Activated naive CD4-positive, alpha-beta T cell treated with anti-CD3 and anti-CD28 coated beads, Interleukin-2, amount 50 U/mL, for 72 hours (primary cell): ENCODE data around the gene TGFB1I1. TPM values are rescaled to one million over a fixed set of nuclear protein-coding genes. Genes with fewer than 3 reads are reported as not detected.
"Not testable (repeated sequence)": the region's sequence is repeated elsewhere in the genome, so short reads cannot be mapped to it uniquely, and the experiment has no call there.

Source experiments
- ATAC-seq, 2 donors: fragments of 150-1000 bp; cut with Tn5 transposase; 2 replicates each; pipeline ENCODE4 v1.10.0; 2021; ENCODE audit warnings: mild to moderate bottlenecking in 2 of 2, moderate library complexity in 2 of 2
- DNase-seq, 2 donors: peaks; one replicate each; pipeline ENCODE4 v3.0.0; 2021 to 2022; ENCODE audit warnings: low spot score in 2 of 2
- H3K27ac Mint-ChIP-seq, 2 donors: one replicate each; pipeline ENCODE4 v1.8.0; 2022; ENCODE audit warnings: mild to moderate bottlenecking in 2 of 2, mixed read lengths in 2 of 2
- H3K36me3 Mint-ChIP-seq, 2 donors: one replicate each; pipeline ENCODE4 v1.8.0; 2022; ENCODE audit warnings: mixed read lengths in 2 of 2
- H3K9me3 Mint-ChIP-seq, 2 donors: one replicate each; pipeline ENCODE4 v1.8.0; 2022; ENCODE audit warnings: mixed read lengths in 2 of 2
- total RNA-seq, 2 donors: library from RNA; stranded (reverse); gene quantifications; one replicate each; pipeline ENCODE4 v1.2.3, GENCODE V29; 2022

TGFB1I1 gene
- total RNA-seq, 2 donors from 2014 or later = 0.73 to 4.0 TPM

- no peak overlapping the region for H3K27ac Mint-ChIP-seq
- no peak for DNase-seq
- H3K36me3 Mint-ChIP-seq = peaks cover 20 to 23% of the 10 kb centered on the region in 2 donors
- peaks cover 0 to 17% of the 10 kb centered on the region in 2 donors for H3K9me3 Mint-ChIP-seq
- no peak for ATAC-seq
Observed at GRCh38 chr16:31513126-31513525, 41.2 kb downstream of the TGFB1I1 start.

- no peak for DNase-seq
- no peak for ATAC-seq
- no peak overlapping the region for H3K27ac Mint-ChIP-seq
- peaks cover 0 to 18% of the 10 kb centered on the region in 2 donors for H3K9me3 Mint-ChIP-seq
- H3K36me3 Mint-ChIP-seq = peaks cover 13 to 18% of the 10 kb centered on the region in 2 donors
Observed at GRCh38 chr16:31513884-31514283, 41.9 kb downstream of the TGFB1I1 start.

DNA sequence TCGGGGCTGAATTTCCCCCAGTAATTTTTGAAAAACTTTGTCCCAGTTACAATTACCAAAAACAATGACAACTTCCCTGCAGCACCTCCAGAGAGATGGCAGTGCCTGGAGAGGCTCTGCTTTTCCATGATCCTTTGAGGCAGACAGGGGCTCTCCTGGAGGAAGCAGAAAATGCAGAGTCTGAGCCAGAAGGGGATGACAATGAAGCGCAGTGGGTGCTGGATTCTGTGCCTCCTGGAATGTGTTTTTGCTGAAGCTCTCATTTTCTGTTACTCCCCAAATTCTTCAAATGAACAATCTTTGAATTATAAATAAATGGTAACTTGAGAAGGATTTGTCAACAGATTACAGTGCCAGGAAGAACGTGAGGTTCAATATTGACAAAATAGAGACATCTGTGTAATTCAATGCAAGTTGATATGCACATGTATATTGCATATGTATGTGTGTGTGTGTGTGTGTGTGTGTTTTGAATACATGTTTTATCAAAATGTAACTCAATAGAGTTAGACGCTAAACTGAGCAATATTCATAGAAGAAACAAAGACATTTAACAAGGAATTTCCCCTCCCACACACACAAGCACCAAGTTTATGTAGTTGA lies 45.9 kb downstream of the TGFB1I1 start:
- Mint-ChIP-seq H3K27ac (no peak overlapping the region), H3K9me3 (peaks cover 0 to 9% of the 10 kb centered on the region in 2 donors), H3K36me3 (peaks cover 5 to 8% of the 10 kb centered on the region in 2 donors)
- ATAC-seq = no peak
- no peak for DNase-seq

DNA sequence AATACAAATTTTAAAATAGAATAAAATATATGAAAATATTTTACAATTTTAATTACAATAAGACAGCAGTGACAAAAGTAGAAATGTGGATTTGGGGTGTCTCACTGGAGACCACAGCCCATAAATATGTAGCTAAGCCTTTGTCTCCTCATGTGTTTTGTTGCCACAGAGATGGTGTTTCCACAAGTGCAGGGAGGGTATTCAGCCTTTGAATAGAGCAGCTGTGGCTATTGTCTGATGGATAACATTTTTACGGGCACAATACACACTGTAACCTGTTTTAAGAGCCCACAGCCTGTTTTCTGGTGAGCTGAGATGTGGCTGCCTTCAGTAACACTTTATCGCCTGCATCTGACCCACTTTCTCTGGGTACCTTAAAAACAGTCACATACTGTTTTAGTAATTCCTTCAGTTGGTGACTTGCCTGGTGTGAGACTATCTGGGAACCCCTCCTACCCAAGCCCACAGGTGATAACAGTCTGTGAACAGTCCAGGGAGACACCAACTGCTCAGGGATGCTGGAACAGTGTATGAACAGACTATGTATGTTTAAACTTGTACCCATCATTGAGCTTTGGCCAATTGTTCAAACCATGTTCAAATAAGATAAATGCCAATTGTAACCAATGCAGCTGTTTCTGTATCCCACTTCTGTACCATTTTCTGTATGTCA lies 47.9 kb downstream of the TGFB1I1 start:
- Mint-ChIP-seq H3K36me3 (peaks cover 5 to 8% of the 10 kb centered on the region in 2 donors), H3K9me3 (peaks cover 0 to 8% of the 10 kb centered on the region in 2 donors), H3K27ac (no peak overlapping the region)
- ATAC-seq (no peak), DNase-seq (no peak)

- no peak overlapping the region for H3K27ac Mint-ChIP-seq
- DNase-seq = no peak
- no peak for ATAC-seq
- peaks cover 5 to 8% of the 10 kb centered on the region in 2 donors for H3K36me3 Mint-ChIP-seq
- peaks cover 0 to 8% of the 10 kb centered on the region in 2 donors for H3K9me3 Mint-ChIP-seq
Observed at GRCh38 chr16:31521368-31521767, 49.4 kb downstream of the TGFB1I1 start.

- no peak for DNase-seq
- ATAC-seq = no peak
- H3K9me3 Mint-ChIP-seq = peaks cover 0 to 8% of the 10 kb centered on the region in 2 donors
- no peak overlapping the region for H3K27ac Mint-ChIP-seq
- H3K36me3 Mint-ChIP-seq = peaks cover 5 to 8% of the 10 kb centered on the region in 2 donors
Observed at GRCh38 chr16:31522071-31522470, 50.1 kb downstream of the TGFB1I1 start.

DNA sequence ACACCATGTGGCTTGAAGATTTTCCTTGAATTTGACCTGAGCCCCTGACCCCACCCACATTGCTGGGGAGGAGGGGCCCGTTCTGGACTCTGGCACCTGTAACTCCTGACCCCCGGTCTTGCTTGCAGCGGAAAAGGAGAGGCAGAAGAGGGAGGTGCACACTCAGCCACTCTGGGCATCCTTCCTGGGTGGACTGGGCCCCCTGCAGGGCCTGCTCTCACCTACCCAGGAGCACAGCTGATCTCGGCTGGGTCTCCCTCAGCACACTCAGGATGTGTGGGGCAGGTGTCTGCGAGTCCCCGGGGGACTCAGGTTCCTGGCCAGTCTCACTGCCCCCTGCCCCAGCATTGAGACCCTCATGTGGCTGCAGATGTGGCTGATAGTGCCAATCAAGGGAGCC lies 51.8 kb downstream of the TGFB1I1 start:
- not testable (repeated sequence) for ATAC-seq, H3K36me3 Mint-ChIP-seq, H3K9me3 Mint-ChIP-seq, H3K27ac Mint-ChIP-seq, DNase-seq

- no peaks in the 10 kb centered on the region for H3K9me3 Mint-ChIP-seq
- no peaks in the 10 kb centered on the region for H3K36me3 Mint-ChIP-seq
- ATAC-seq (no peak), DNase-seq (no peak)
- no peak overlapping the region for H3K27ac Mint-ChIP-seq
Observed at GRCh38 chr16:31525113-31525512, 53.2 kb downstream of the TGFB1I1 start.

Other genes starting within 250 kb of the TGFB1I1 start
- gene ITGAM, start 212.2 kb upstream of the TGFB1I1 start, total RNA-seq = 1 to 10 TPM; 1.5 to 5.5 TPM
- 10 to 100 TPM in 1 of 2 donors, 1 to 10 TPM in 1; 7.3 to 19.1 TPM for gene ITGAX, start 117.0 kb upstream of the TGFB1I1 start, total RNA-seq
- gene ITGAD, start 78.8 kb upstream of the TGFB1I1 start, total RNA-seq = not detected
- not detected for gene COX6A2, start 43.8 kb upstream of the TGFB1I1 start, total RNA-seq
- under 1 TPM; 0.12 to 0.18 TPM for gene ZNF843, start 29.4 kb upstream of the TGFB1I1 start, total RNA-seq
- 1 to 10 TPM; 8.6 to 9.2 TPM for gene ARMC5, start 12.7 kb upstream of the TGFB1I1 start, total RNA-seq
- gene SLC5A2, start 11.0 kb downstream of the TGFB1I1 start, total RNA-seq = under 1 TPM; 0.31 to 0.91 TPM
- gene RUSF1, start 36.2 kb downstream of the TGFB1I1 start, total RNA-seq = 10 to 100 TPM; 22.8 to 35.6 TPM
- not detected for gene AHSP, start 55.7 kb downstream of the TGFB1I1 start, total RNA-seq